ENCODE results near the gene CRACR2A.

- TF ChIP-seq, protein P1, sequence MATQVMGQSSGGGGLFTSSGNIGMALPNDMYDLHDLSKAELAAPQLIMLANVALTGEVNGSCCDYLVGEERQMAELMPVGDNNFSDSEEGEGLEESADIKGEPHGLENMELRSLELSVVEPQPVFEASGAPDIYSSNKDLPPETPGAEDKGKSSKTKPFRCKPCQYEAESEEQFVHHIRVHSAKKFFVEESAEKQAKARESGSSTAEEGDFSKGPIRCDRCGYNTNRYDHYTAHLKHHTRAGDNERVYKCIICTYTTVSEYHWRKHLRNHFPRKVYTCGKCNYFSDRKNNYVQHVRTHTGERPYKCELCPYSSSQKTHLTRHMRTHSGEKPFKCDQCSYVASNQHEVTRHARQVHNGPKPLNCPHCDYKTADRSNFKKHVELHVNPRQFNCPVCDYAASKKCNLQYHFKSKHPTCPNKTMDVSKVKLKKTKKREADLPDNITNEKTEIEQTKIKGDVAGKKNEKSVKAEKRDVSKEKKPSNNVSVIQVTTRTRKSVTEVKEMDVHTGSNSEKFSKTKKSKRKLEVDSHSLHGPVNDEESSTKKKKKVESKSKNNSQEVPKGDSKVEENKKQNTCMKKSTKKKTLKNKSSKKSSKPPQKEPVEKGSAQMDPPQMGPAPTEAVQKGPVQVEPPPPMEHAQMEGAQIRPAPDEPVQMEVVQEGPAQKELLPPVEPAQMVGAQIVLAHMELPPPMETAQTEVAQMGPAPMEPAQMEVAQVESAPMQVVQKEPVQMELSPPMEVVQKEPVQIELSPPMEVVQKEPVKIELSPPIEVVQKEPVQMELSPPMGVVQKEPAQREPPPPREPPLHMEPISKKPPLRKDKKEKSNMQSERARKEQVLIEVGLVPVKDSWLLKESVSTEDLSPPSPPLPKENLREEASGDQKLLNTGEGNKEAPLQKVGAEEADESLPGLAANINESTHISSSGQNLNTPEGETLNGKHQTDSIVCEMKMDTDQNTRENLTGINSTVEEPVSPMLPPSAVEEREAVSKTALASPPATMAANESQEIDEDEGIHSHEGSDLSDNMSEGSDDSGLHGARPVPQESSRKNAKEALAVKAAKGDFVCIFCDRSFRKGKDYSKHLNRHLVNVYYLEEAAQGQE (IDR thresholded peaks at IDR 0.05; ENCODE audit: insufficient read depth in 1 of 2, low read depth in 2 of 2, low read length in 1 of 2), result no peak
- TF ChIP-seq, protein P2, sequence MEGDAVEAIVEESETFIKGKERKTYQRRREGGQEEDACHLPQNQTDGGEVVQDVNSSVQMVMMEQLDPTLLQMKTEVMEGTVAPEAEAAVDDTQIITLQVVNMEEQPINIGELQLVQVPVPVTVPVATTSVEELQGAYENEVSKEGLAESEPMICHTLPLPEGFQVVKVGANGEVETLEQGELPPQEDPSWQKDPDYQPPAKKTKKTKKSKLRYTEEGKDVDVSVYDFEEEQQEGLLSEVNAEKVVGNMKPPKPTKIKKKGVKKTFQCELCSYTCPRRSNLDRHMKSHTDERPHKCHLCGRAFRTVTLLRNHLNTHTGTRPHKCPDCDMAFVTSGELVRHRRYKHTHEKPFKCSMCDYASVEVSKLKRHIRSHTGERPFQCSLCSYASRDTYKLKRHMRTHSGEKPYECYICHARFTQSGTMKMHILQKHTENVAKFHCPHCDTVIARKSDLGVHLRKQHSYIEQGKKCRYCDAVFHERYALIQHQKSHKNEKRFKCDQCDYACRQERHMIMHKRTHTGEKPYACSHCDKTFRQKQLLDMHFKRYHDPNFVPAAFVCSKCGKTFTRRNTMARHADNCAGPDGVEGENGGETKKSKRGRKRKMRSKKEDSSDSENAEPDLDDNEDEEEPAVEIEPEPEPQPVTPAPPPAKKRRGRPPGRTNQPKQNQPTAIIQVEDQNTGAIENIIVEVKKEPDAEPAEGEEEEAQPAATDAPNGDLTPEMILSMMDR (IDR thresholded peaks at IDR 0.05), result no peak
- TF ChIP-seq POLR2AphosphoS5 (IDR thresholded peaks at IDR 0.05; ENCODE audit: low read depth, low read length), result no peak
- TF ChIP-seq SIN3A (IDR thresholded peaks at IDR 0.05; ENCODE audit: borderline replicate concordance, insufficient read depth, low read depth, low read length), result no peak
Observed at GRCh38 chr12:3613641-3614395, 139.1 kb downstream of the CRACR2A start.

Measured in Panc1 (cell line).